OCI-LY3 (cell line): ENCODE results near the gene FOXO3B.
"Not testable (repeated sequence)": the region's sequence is repeated elsewhere in the genome, so short reads cannot be mapped to it uniquely, and the experiment has no call there.

ENCODE experiments used
- CTCF ChIP-seq: fragments of 200-600, 300-600 bp; sonication (generic); IDR thresholded peaks from 2 replicates; pipeline ENCODE4 v1.5.1; 2014; ENCODE audit warnings: antibody characterized with exemption, low read length, low read depth
- EZH2phosphoT487 ChIP-seq: fragments of 200-600 bp; shearing (Covaris generic); IDR thresholded peaks from 2 replicates; pipeline ENCODE4 v1.6.1; 2018; ENCODE audit warnings: antibody characterized with exemption, mixed run types, low read depth

GRCh38 chr17:18718643-18719427 is 36.7 kb upstream of the FOXO3B start:
- not testable (repeated sequence) for TF ChIP-seq CTCF, EZH2phosphoT487
